SK-N-SH treated with all-trans-retinoic acid at 6 μM for 48 hours (cell line): ENCODE results near the gene WFS1.

ENCODE experiments used
- BACH2 ChIP-seq: fragments of 250-450 bp; sonication (Bioruptor Pico); IDR thresholded peaks from 2 replicates; pipeline ENCODE4 v1.9.0; 2021; ENCODE audit warnings: mild to moderate bottlenecking, borderline replicate concordance
- GLIS3 ChIP-seq: fragments of 250-450 bp; sonication (Bioruptor Pico); IDR thresholded peaks from 2 replicates; pipeline ENCODE4 v1.5.0; 2020; ENCODE audit warnings: mild to moderate bottlenecking, moderate library complexity
- RARB ChIP-seq: fragments of 250-450 bp; sonication (Bioruptor Pico); IDR thresholded peaks from 2 replicates; pipeline ENCODE4 v1.8.0; 2021; ENCODE audit warnings: mild to moderate bottlenecking, moderate library complexity
- ZC3H10 ChIP-seq: fragments of 250-450 bp; sonication (Bioruptor Pico); IDR thresholded peaks from 2 replicates; pipeline ENCODE4 v1.5.1; 2021; ENCODE audit warnings: mild to moderate bottlenecking, moderate library complexity
- ZFP3 ChIP-seq: fragments of 250-450 bp; sonication (Bioruptor Pico); IDR thresholded peaks from 2 replicates; pipeline ENCODE4 v1.5.0; 2020; ENCODE audit warnings: mild to moderate bottlenecking, moderate library complexity
- TF ChIP-seq, protein P1 (sequence below): fragments of 250-450 bp; sonication (Bioruptor Pico); IDR thresholded peaks from 2 replicates; pipeline ENCODE4 v1.8.0; 2021; ENCODE audit warnings: low read depth, mild to moderate bottlenecking, moderate library complexity, borderline replicate concordance
- TF ChIP-seq, protein P2 (sequence below): fragments of 250-450 bp; sonication (Bioruptor Pico); IDR thresholded peaks from 2 replicates; pipeline ENCODE4 v1.8.0; 2020; ENCODE audit warnings: mild to moderate bottlenecking, moderate library complexity, borderline replicate concordance
- TF ChIP-seq, protein P3 (sequence below): fragments of 250-450 bp; sonication (Bioruptor Pico); IDR thresholded peaks from 2 replicates; pipeline ENCODE4 v1.5.1; 2020; ENCODE audit warnings: low read depth, mild to moderate bottlenecking, moderate library complexity

DNA sequence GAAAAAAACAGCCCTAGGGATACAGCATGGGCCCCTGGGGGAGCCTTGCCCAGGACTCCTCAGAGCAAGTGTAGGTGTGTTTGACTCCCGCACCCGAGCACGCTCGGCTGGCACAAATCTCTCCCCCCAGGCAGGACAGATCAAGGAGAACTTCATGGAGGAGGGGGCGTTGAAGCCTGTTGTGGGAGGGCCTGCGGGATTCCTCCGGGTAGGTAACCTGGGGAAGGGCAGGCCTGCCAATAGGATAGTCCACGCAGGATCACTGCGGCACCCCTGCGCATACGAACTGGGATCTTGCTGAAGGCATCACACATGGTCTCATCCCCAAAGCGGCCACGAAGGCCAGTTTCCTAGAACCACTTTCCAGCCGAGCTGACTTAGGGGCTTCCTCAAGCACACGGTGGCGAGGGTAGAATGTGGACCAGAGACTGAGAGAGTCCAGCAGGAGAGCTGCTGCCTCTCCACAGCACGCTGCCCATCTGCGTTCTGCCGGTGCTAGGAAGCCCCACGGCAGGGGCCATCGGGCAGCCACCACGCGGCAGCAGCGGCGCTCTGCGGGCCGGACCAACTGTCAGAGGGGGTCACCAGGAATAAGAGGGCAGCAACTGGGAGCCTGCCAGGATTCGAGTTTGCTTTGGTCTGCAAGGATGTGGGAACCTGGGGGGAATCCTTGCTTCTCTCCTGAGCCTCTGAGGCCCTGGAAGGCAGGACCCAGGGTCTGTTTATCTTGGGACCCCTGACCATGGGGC is 56.8 kb downstream of the WFS1 start:
- no peak for TF ChIP-seq BACH2
- no peak for TF ChIP-seq ZFP3
- TF ChIP-seq, protein P1, sequence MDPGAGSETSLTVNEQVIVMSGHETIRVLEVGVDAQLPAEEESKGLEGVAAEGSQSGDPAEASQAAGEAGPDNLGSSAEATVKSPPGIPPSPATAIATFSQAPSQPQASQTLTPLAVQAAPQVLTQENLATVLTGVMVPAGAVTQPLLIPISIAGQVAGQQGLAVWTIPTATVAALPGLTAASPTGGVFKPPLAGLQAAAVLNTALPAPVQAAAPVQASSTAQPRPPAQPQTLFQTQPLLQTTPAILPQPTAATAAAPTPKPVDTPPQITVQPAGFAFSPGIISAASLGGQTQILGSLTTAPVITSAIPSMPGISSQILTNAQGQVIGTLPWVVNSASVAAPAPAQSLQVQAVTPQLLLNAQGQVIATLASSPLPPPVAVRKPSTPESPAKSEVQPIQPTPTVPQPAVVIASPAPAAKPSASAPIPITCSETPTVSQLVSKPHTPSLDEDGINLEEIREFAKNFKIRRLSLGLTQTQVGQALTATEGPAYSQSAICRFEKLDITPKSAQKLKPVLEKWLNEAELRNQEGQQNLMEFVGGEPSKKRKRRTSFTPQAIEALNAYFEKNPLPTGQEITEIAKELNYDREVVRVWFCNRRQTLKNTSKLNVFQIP (CRISPR knock-in tag), result no peak
- TF ChIP-seq, protein P2, sequence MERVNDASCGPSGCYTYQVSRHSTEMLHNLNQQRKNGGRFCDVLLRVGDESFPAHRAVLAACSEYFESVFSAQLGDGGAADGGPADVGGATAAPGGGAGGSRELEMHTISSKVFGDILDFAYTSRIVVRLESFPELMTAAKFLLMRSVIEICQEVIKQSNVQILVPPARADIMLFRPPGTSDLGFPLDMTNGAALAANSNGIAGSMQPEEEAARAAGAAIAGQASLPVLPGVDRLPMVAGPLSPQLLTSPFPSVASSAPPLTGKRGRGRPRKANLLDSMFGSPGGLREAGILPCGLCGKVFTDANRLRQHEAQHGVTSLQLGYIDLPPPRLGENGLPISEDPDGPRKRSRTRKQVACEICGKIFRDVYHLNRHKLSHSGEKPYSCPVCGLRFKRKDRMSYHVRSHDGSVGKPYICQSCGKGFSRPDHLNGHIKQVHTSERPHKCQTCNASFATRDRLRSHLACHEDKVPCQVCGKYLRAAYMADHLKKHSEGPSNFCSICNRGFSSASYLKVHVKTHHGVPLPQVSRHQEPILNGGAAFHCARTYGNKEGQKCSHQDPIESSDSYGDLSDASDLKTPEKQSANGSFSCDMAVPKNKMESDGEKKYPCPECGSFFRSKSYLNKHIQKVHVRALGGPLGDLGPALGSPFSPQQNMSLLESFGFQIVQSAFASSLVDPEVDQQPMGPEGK (CRISPR knock-in tag), result no peak
- no peak for TF ChIP-seq ZC3H10 (CRISPR knock-in tag)
- TF ChIP-seq, protein P3, sequence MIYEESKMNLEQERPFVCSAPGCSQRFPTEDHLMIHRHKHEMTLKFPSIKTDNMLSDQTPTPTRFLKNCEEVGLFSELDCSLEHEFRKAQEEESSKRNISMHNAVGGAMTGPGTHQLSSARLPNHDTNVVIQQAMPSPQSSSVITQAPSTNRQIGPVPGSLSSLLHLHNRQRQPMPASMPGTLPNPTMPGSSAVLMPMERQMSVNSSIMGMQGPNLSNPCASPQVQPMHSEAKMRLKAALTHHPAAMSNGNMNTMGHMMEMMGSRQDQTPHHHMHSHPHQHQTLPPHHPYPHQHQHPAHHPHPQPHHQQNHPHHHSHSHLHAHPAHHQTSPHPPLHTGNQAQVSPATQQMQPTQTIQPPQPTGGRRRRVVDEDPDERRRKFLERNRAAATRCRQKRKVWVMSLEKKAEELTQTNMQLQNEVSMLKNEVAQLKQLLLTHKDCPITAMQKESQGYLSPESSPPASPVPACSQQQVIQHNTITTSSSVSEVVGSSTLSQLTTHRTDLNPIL (CRISPR knock-in tag), result no peak
- TF ChIP-seq GLIS3 (CRISPR knock-in tag), result no peak
- no peak for TF ChIP-seq RARB
